ENCODE measurements around the gene ARID1B. TPM values are rescaled to one million over a fixed set of nuclear protein-coding genes. Genes with fewer than 3 reads are reported as not detected.

Gene ARID1B
- total RNA-seq, 1 experiment from 2014 or later = 24.2 TPM

- H3K4me1 ChIP-seq (ENCODE audit: insufficient read depth, low read length) = no peaks in the 10 kb centered on the region
- no peaks in the 10 kb centered on the region for H3K9me2 ChIP-seq (replicated peaks; ENCODE audit: low read length)
- H3K79me2 ChIP-seq (ENCODE audit: low read length) = peaks cover 6% of the 10 kb centered on the region; the same call in 1 of the 2 replicates
- no peaks in the 10 kb centered on the region for H4K20me1 ChIP-seq (ENCODE audit: low read length)
- no peak overlapping the region for H3K4me2 ChIP-seq (ENCODE audit: low read length)
- ChIA-PET CTCF (no interaction called here), POLR2A (ENCODE audit: unreplicated experiment) (no interaction called here)
- no peaks in the 10 kb centered on the region for H3K9me3 ChIP-seq (ENCODE audit: low read length)
- H3K4me3 ChIP-seq (ENCODE audit: low read length) = no peak overlapping the region
- no peak overlapping the region for H2AFZ ChIP-seq (ENCODE audit: low read length)
- H3K27ac ChIP-seq (ENCODE audit: low read length) = no peak overlapping the region
- no peak for ATAC-seq
- no peaks in the 10 kb centered on the region for H3K36me3 ChIP-seq (ENCODE audit: low read depth, low read length)
- intact Hi-C loops (cut with micrococcal nuclease) = no loop called here
- DNase-seq = no peak
- TF ChIP-seq EZH2 (IDR thresholded peaks at IDR 0.05; ENCODE audit: low read length, unreplicated experiment) = no peak
- TF ChIP-seq EZH2phosphoT487 (IDR thresholded peaks at IDR 0.05; ENCODE audit: borderline replicate concordance, low read length) = no peak
- TF ChIP-seq CTCF (conservative IDR thresholded peaks at IDR 0.05; ENCODE audit: low read depth, low read length) = no peak
- no peak overlapping the region for H3K9ac ChIP-seq (ENCODE audit: low read length)
- no peaks in the 10 kb centered on the region for H3F3A ChIP-seq (ENCODE audit: low read length, unreplicated experiment)
- BruUV-seq (replicated peaks) = no TSS peak
- H3K27me3 ChIP-seq (ENCODE audit: low read length) = no peaks in the 10 kb centered on the region
Observed at GRCh38 chr6:156911581-156911980, 134.4 kb downstream of the ARID1B start.

- ChIA-PET POLR2A (ENCODE audit: unreplicated experiment) (no interaction called here), CTCF (no interaction called here)
- H3K4me1 ChIP-seq (ENCODE audit: insufficient read depth, low read length) = no peaks in the 10 kb centered on the region
- H2AFZ ChIP-seq (ENCODE audit: low read length) = no peak overlapping the region
- no peaks in the 10 kb centered on the region for H3K9me2 ChIP-seq (replicated peaks; ENCODE audit: low read length)
- no peak overlapping the region for H3K9ac ChIP-seq (ENCODE audit: low read length)
- H3K27ac ChIP-seq (ENCODE audit: low read length) = no peak overlapping the region
- peaks cover 6% of the 10 kb centered on the region; the same call in 1 of the 2 replicates for H3K79me2 ChIP-seq (ENCODE audit: low read length)
- BruUV-seq (replicated peaks) = no TSS peak
- H3K9me3 ChIP-seq (ENCODE audit: low read length) = no peaks in the 10 kb centered on the region
- H4K20me1 ChIP-seq (ENCODE audit: low read length) = no peaks in the 10 kb centered on the region
- ATAC-seq = no peak
- intact Hi-C loops (cut with micrococcal nuclease) = no loop called here
- no peak overlapping the region for H3K4me2 ChIP-seq (ENCODE audit: low read length)
- no peak for DNase-seq
- no peaks in the 10 kb centered on the region for H3K36me3 ChIP-seq (ENCODE audit: low read depth, low read length)
- no peak overlapping the region for H3K4me3 ChIP-seq (ENCODE audit: low read length)
- H3K27me3 ChIP-seq (ENCODE audit: low read length) = no peaks in the 10 kb centered on the region
- no peaks in the 10 kb centered on the region for H3F3A ChIP-seq (ENCODE audit: low read length, unreplicated experiment)
- TF ChIP-seq CTCF (conservative IDR thresholded peaks at IDR 0.05; ENCODE audit: low read depth, low read length) (no peak), EZH2 (IDR thresholded peaks at IDR 0.05; ENCODE audit: low read length, unreplicated experiment) (no peak), EZH2phosphoT487 (IDR thresholded peaks at IDR 0.05; ENCODE audit: borderline replicate concordance, low read length) (no peak)
Observed at GRCh38 chr6:156912431-156912830, 135.3 kb downstream of the ARID1B start.

- TF ChIP-seq EZH2 (IDR thresholded peaks at IDR 0.05; ENCODE audit: low read length, unreplicated experiment) = no peak
- TF ChIP-seq EZH2phosphoT487 (IDR thresholded peaks at IDR 0.05; ENCODE audit: borderline replicate concordance, low read length) = no peak
- TF ChIP-seq CTCF (conservative IDR thresholded peaks at IDR 0.05; ENCODE audit: low read depth, low read length) = no peak
- ChIA-PET CTCF (no interaction called here), POLR2A (ENCODE audit: unreplicated experiment) (no interaction called here)
- H4K20me1 ChIP-seq (ENCODE audit: low read length) = no peaks in the 10 kb centered on the region
- no peak overlapping the region for H3K4me2 ChIP-seq (ENCODE audit: low read length)
- H3K4me3 ChIP-seq (ENCODE audit: low read length) = no peak overlapping the region
- DNase-seq = no peak
- no TSS peak for BruUV-seq (replicated peaks)
- H2AFZ ChIP-seq (ENCODE audit: low read length) = no peak overlapping the region
- no peaks in the 10 kb centered on the region for H3K27me3 ChIP-seq (ENCODE audit: low read length)
- no peaks in the 10 kb centered on the region for H3K9me2 ChIP-seq (replicated peaks; ENCODE audit: low read length)
- H3K4me1 ChIP-seq (ENCODE audit: insufficient read depth, low read length) = no peaks in the 10 kb centered on the region
- no peak overlapping the region for H3K9ac ChIP-seq (ENCODE audit: low read length)
- intact Hi-C loops (cut with micrococcal nuclease) = no loop called here
- peaks cover 6% of the 10 kb centered on the region; the same call in 1 of the 2 replicates for H3K79me2 ChIP-seq (ENCODE audit: low read length)
- H3K36me3 ChIP-seq (ENCODE audit: low read depth, low read length) = no peaks in the 10 kb centered on the region
- H3K9me3 ChIP-seq (ENCODE audit: low read length) = no peaks in the 10 kb centered on the region
- no peak overlapping the region for H3K27ac ChIP-seq (ENCODE audit: low read length)
- no peaks in the 10 kb centered on the region for H3F3A ChIP-seq (ENCODE audit: low read length, unreplicated experiment)
- ATAC-seq = no peak
Observed at GRCh38 chr6:156914181-156914580, 137.0 kb downstream of the ARID1B start.
